Esophagus squamous epithelium (tissue), 4 donors: ENCODE results near the gene USP49.

ENCODE experiments used
- POLR2A ChIP-seq, 4 donors: fragments of 450-650 bp; IDR thresholded peaks; one replicate each; pipeline ENCODE4 v1.6.1; 2017; ENCODE audit warnings: antibody characterized with exemption in 4 of 4, mild to moderate bottlenecking in 4 of 4, moderate library complexity in 3 of 4
- TF ChIP-seq, protein P1 (sequence below), 6 experiments: fragments of 450-650 bp in 4 of 6; fragments of 200-600 bp in 2 of 6; sonication (generic) in 2 of 6; IDR thresholded peaks; one replicate each; pipeline ENCODE4 v1.5.1; 2016 to 2019; ENCODE audit warnings: antibody characterized with exemption in 6 of 6, mild to moderate bottlenecking in 4 of 6, moderate library complexity in 4 of 6

DNA sequence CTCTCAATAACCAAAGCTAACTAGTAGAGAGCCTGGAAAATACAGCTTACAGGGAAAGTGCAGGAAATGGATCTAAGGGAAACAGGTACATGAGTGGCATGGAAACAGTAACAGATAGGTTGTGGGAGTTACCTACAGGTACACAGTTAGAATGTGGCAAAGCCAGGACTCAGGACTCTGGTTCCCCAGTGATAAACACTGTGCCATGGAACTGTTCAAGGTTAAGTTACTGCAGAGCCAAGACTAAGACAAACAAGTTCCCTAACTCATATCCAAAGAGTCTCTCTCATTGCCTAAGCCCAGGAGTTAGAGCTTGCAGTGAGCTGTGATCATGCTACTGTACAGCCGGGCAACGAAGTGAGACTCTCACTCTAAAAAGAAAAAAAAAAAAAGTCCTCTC lies 19.2 kb upstream of the USP49 start:
- TF ChIP-seq, protein P1, sequence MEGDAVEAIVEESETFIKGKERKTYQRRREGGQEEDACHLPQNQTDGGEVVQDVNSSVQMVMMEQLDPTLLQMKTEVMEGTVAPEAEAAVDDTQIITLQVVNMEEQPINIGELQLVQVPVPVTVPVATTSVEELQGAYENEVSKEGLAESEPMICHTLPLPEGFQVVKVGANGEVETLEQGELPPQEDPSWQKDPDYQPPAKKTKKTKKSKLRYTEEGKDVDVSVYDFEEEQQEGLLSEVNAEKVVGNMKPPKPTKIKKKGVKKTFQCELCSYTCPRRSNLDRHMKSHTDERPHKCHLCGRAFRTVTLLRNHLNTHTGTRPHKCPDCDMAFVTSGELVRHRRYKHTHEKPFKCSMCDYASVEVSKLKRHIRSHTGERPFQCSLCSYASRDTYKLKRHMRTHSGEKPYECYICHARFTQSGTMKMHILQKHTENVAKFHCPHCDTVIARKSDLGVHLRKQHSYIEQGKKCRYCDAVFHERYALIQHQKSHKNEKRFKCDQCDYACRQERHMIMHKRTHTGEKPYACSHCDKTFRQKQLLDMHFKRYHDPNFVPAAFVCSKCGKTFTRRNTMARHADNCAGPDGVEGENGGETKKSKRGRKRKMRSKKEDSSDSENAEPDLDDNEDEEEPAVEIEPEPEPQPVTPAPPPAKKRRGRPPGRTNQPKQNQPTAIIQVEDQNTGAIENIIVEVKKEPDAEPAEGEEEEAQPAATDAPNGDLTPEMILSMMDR (IDR thresholded peaks at IDR 0.05): no peak
- TF ChIP-seq POLR2A (IDR thresholded peaks at IDR 0.05): no peak
